Measurements from ENCODE around the gene EFEMP1.
"Not testable (repeated sequence)": the region's sequence is repeated elsewhere in the genome, so short reads cannot be mapped to it uniquely, and the experiment has no call there.

Gene EFEMP1

GRCh38 chr2:55827428-55827827 is 96.2 kb downstream of the EFEMP1 start:
- not testable (repeated sequence) for DNase-seq (ENCODE audit: low spot score)

- no peak for DNase-seq (ENCODE audit: low spot score)
Measured at GRCh38 chr2:55826246-55826645, 97.3 kb downstream of the EFEMP1 start.

- no peak for DNase-seq (ENCODE audit: low spot score)
Measured at GRCh38 chr2:55824551-55825096, 99.0 kb downstream of the EFEMP1 start.

Measured in SW480 (cell line).